ENCODE results near the gene APPL2.

The APPL2 gene

GRCh38 chr12:105219261-105220028, 16.5 kb downstream of the APPL2 start:
- Histone ChIP-seq H3K27ac (ENCODE audit: low read depth, low read length, poor library complexity, severe bottlenecking) (no peak overlapping the region), H3K9me3 (ENCODE audit: low read length) (no peaks in the 10 kb centered on the region), H3K4me1 (ENCODE audit: insufficient read depth, low read length, severe bottlenecking) (no peaks in the 10 kb centered on the region), H3K27me3 (ENCODE audit: insufficient read depth, low read length) (no peaks in the 10 kb centered on the region), H2AFZ (ENCODE audit: low read length) (no peak overlapping the region), H4K20me1 (ENCODE audit: insufficient read depth, low read length) (no peaks in the 10 kb centered on the region), H3K36me3 (ENCODE audit: insufficient read depth, low read length) (no peaks in the 10 kb centered on the region), H3F3A (ENCODE audit: insufficient read depth, low read length) (no peaks in the 10 kb centered on the region), H3K9ac (ENCODE audit: low read length) (no peak overlapping the region), H3K9me2 (ENCODE audit: low read depth, low read length) (no peaks in the 10 kb centered on the region), H3K4me3 (ENCODE audit: low read depth, low read length, poor library complexity, severe bottlenecking) (no peak overlapping the region), H3K4me2 (ENCODE audit: low read length) (no peak overlapping the region), H3K79me2 (ENCODE audit: insufficient read depth, low read length) (no peaks in the 10 kb centered on the region)
- TF ChIP-seq EZH2 (IDR thresholded peaks at IDR 0.05; ENCODE audit: borderline replicate concordance, low read length): no peak
- TF ChIP-seq CTCF (IDR thresholded peaks at IDR 0.05; ENCODE audit: low read length): no peak

- Histone ChIP-seq H2AFZ (ENCODE audit: low read length) (no peak overlapping the region), H3K9me2 (ENCODE audit: low read depth, low read length) (no peaks in the 10 kb centered on the region), H4K20me1 (ENCODE audit: insufficient read depth, low read length) (no peaks in the 10 kb centered on the region), H3F3A (ENCODE audit: insufficient read depth, low read length) (no peaks in the 10 kb centered on the region), H3K27ac (ENCODE audit: low read depth, low read length, poor library complexity, severe bottlenecking) (no peak overlapping the region), H3K4me2 (ENCODE audit: low read length) (no peak overlapping the region), H3K9ac (ENCODE audit: low read length) (no peak overlapping the region), H3K4me1 (ENCODE audit: insufficient read depth, low read length, severe bottlenecking) (no peaks in the 10 kb centered on the region), H3K79me2 (ENCODE audit: insufficient read depth, low read length) (no peaks in the 10 kb centered on the region), H3K27me3 (ENCODE audit: insufficient read depth, low read length) (no peaks in the 10 kb centered on the region), H3K9me3 (ENCODE audit: low read length) (no peaks in the 10 kb centered on the region), H3K36me3 (ENCODE audit: insufficient read depth, low read length) (no peaks in the 10 kb centered on the region), H3K4me3 (ENCODE audit: low read depth, low read length, poor library complexity, severe bottlenecking) (no peak overlapping the region)
- no peak for TF ChIP-seq EZH2 (IDR thresholded peaks at IDR 0.05; ENCODE audit: borderline replicate concordance, low read length)
Measured at GRCh38 chr12:105218434-105218833, 17.5 kb downstream of the APPL2 start.

- no peaks in the 10 kb centered on the region for H3K9me2 ChIP-seq (ENCODE audit: low read depth, low read length)
- no peaks in the 10 kb centered on the region for H4K20me1 ChIP-seq (ENCODE audit: insufficient read depth, low read length)
- H3F3A ChIP-seq (ENCODE audit: insufficient read depth, low read length): no peaks in the 10 kb centered on the region
- H3K27me3 ChIP-seq (ENCODE audit: insufficient read depth, low read length): no peaks in the 10 kb centered on the region
- no peaks in the 10 kb centered on the region for H3K36me3 ChIP-seq (ENCODE audit: insufficient read depth, low read length)
- no peak overlapping the region for H3K27ac ChIP-seq (ENCODE audit: low read depth, low read length, poor library complexity, severe bottlenecking)
- no peak overlapping the region for H3K9ac ChIP-seq (ENCODE audit: low read length)
- H3K4me1 ChIP-seq (ENCODE audit: insufficient read depth, low read length, severe bottlenecking): no peaks in the 10 kb centered on the region
- H3K4me2 ChIP-seq (ENCODE audit: low read length): no peak overlapping the region
- H3K9me3 ChIP-seq (ENCODE audit: low read length): no peaks in the 10 kb centered on the region
- no peaks in the 10 kb centered on the region for H3K79me2 ChIP-seq (ENCODE audit: insufficient read depth, low read length)
- no peak overlapping the region for H3K4me3 ChIP-seq (ENCODE audit: low read depth, low read length, poor library complexity, severe bottlenecking)
- no peak for TF ChIP-seq CTCF (IDR thresholded peaks at IDR 0.05; ENCODE audit: low read length)
- no peak overlapping the region for H2AFZ ChIP-seq (ENCODE audit: low read length)
Measured at GRCh38 chr12:105214670-105215375, 21.2 kb downstream of the APPL2 start.

All from OCI-LY1 (cell line).